Stimulated activated CD8-positive, alpha-beta memory T cell treated with anti-CD3 and anti-CD28 coated beads, Interleukin-12 subunit alpha, Interleukin-12 subunit beta, amount 100 ng/mL, for 24 hours (primary cell): ENCODE measurements around the gene ST7L.
"Not testable (repeated sequence)": the region's sequence is repeated elsewhere in the genome, so short reads cannot be mapped to it uniquely, and the experiment has no call there.

Experiments used
- DNase-seq: peaks from one replicate; pipeline ENCODE4 v3.0.0-alpha.2; 2020; ENCODE audit errors: extremely low read depth

ST7L gene, protein sequence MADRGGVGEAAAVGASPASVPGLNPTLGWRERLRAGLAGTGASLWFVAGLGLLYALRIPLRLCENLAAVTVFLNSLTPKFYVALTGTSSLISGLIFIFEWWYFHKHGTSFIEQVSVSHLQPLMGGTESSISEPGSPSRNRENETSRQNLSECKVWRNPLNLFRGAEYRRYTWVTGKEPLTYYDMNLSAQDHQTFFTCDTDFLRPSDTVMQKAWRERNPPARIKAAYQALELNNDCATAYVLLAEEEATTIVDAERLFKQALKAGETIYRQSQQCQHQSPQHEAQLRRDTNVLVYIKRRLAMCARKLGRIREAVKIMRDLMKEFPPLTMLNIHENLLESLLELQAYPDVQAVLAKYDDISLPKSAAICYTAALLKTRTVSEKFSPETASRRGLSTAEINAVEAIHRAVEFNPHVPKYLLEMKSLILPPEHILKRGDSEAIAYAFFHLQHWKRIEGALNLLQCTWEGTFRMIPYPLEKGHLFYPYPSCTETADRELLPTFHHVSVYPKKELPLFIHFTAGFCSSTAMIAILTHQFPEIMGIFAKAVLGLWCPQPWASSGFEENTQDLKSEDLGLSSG

DNA sequence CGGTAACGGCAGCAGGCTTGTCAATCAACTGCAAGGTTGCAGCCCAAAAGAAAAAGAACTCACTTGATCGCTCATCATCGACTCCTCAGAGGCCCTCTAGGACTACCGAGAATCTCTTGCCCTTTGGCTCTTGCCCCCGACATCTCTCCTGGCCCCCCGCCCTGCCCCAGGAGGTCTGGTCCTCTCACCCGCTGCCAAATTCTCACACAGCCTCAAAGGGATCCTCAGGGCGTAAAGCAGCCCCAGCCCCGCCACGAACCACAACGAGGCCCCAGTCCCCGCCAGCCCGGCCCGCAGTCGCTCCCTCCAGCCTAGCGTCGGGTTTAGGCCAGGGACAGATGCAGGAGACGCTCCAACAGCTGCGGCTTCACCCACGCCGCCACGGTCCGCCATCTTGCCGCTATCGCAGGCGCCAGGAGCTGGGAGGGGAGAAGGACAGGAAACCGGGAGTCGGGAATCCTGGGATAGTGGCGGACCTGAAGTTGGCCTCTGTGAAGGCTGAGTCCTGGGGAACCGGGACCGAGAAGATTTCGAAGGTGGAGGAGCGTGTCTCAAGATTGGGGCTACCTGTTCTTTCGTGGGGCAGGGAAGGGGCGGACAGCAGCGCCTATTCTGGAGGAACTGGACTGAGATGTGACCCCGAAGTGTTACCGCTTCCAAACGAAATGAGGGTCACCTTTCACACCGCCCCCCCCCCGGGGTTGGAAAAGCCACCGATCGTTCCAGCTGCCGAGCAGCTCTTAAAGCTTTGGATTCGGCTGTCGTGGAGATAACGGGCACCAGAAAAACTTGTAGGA lies at the start of gene ST7L:
ST7L (minus strand) TSS at position 421 of the 797 bp plus-strand sequence; CDS start at position 393, 28 bp downstream.
- DNase-seq, result no peak

DNA sequence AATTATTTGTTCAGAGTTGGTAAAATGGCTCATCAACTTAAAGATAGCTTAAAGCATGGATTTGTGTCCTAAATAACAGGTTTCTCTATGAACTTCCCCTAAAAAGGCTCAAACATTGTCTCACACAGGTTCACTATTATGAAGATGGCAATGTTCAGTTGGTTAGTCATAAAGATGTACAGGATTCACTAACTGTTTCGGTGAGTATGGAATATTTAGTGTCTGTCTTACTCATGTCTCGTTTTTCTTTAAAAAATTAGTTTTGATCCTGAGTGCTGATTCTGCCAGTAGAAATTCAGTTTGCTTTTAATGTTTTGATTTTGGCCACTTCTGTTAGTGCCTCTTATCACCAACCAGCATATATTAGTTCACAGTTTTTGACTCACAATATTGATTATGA lies 48.0 kb upstream of the ST7L start:
- DNase-seq, result no peak

DNA sequence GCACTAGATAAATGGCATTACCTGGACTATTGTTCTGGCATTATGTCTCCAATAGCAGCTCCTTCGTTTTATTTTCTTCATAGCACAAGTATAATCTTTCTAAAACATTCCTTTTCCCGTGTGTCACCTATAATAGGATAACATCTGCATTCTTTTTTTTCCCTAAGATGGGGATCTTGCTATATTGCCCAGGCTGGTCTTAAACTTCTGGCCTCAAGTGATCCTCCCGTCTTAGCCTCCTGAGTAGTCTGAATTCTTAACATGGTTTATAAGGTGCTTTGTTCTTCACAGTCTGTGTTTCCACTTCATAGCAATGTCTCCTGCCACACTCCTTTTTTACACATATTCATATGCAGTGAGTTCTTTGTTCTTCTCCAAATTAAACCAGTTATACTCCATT lies 46.9 kb upstream of the ST7L start:
- DNase-seq, result no peak

DNA sequence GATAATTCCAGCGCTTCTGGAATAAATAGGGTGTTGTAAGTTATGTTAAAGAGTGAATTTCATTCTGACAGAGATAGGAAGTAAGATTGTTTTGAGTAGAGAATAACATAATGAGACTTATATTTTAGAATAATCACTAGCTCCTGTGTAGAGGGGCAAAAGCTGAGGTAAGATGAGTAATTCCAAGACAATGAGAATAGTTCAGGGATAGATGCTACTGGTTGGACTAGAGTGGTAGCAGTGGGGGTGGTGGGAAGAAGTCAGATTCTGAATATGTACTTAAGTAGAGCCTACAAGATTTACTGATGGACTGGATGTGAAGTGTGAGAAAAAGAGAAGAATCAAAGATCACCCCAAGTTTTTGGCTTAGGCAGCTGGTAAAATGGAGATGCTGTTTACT lies 32.3 kb upstream of the ST7L start:
- DNase-seq, result no peak

DNA sequence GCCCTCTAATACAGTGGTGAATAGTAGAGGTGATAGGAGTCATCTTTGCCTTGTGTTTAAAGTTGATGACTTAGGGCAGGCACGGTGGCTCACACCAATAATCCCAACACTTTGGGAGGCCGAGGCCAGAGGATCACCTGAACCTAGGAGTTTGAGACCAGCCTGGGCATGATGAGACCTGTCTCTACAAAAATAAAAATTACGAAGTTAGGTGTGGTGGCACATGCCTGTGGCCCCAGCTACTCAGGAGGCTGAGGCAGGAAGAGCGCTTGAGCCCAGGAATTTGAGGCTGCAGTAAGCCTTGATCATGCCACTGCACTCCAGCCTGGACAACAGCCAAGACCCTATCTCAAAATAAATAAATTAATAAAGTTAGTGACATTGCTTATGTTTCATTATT lies 27.3 kb upstream of the ST7L start:
- no peak for DNase-seq

DNA sequence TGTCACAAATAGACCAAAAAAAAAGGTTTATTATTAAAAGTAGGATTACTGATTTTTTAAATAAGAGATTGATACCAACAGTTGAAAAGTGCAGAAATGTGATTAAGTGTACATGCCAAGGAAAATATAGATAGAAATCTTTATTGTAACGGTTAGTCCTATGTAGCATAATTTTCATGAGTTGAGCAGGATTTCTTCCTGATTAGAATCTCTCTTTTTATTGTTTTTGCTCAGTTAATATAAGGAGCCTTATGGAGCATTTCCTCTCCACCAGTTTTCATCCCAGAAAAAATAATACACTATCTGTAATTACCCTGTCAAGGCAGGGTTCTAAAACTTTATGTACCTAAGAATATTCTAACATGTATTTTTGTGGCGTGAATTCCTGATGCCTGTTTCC lies 24.1 kb upstream of the ST7L start:
- no peak for DNase-seq

GRCh38 chr1:112640437-112640836 lies 21.5 kb upstream of the ST7L start:
- DNase-seq, result not testable (repeated sequence)

- no peak for DNase-seq
Measured at GRCh38 chr1:112638110-112638428, 19.1 kb upstream of the ST7L start.

DNA sequence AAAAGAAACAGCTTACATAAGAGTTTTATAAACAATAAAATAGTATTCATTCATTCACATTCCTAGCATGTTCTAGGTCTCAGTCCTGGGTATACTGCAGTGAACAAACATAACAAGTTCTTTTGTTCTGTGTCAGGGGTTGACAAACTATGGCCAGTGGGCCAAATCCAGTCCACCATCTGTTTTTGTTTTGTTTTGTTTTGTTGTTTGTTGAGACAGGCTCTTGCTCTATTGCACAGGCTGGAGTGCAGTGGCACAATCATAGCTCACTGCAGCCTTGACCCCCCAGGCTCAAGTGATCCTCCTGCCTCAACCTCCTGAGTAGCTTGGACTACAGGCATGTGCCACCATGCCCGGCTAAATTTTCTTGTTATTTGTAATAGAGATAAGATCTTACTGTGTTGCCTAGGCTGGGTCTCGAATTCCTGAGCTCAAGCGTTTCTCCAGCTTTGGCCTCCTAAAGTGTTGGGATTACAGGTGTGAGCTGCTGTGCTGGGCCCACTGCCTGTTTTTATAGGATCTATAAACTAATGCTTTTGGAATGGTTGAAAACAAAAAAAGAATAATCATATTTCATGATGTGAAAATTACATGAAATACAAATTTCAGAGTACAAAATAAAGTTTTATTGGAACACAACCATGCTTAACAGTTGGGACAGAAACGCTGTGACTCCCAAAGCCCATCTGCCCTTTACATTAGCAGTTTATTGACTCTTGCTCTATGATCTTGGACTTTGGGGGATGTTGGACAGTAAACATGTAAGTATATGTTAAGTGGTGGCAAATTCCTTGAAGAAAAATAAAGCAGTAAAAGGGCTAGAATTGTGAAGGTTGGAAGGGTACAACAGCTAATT lies 18.5 kb upstream of the ST7L start:
- DNase-seq, result no peak

GRCh38 chr1:112636597-112637253 lies 17.8 kb upstream of the ST7L start:
- no peak for DNase-seq

- DNase-seq, result no peak
Measured at GRCh38 chr1:112636056-112636455, 17.1 kb upstream of the ST7L start.

- no peak for DNase-seq
Measured at GRCh38 chr1:112634367-112634766, 15.4 kb upstream of the ST7L start.

GRCh38 chr1:112633628-112634027 lies 14.7 kb upstream of the ST7L start:
- no peak for DNase-seq

- no peak for DNase-seq
Measured at GRCh38 chr1:112629256-112629655, 10.3 kb upstream of the ST7L start.

GRCh38 chr1:112628516-112628915 lies 9.6 kb upstream of the ST7L start:
- DNase-seq, result no peak

- DNase-seq, result no peak
Measured at GRCh38 chr1:112626887-112627286, 7.9 kb upstream of the ST7L start.

GRCh38 chr1:112626193-112626592 lies 7.3 kb upstream of the ST7L start:
- no peak for DNase-seq

DNA sequence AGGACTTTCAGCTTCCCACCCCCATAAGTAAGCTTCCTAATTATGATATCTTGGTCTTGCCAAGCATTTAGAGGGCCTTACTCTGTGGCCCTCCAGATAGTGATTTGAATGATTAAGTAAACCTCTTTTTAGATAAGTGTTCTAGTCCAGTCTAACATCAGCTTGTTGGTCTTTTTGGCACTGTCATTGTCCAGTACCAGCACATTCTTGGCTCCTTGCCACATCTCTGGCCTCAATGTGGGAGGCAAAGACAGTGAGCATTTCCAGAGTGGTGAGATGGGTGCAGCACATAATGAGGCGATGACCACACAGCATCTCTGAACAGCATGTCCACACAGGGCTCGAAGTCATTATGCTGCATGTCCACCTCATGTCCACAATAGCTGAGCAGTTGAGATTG lies 6.8 kb upstream of the ST7L start:
- no peak for DNase-seq

GRCh38 chr1:112624493-112624892 lies 5.6 kb upstream of the ST7L start:
- not testable (repeated sequence) for DNase-seq

DNA sequence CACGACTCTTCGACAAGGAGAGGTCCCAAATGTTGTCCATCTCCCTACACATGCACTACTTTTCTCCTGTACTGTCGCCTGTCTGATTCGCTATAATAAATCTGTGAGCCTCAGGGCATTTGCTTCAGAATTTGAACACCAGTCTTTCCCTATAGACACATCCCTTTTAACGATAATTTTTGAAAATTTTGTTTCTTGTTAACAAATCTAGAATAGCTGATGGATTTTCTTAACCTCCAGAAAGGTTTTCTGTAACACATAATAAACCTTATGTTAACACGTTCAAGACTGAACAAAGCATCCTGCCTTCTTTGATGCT lies 1.4 kb upstream of the ST7L start:
- DNase-seq, result no peak

DNA sequence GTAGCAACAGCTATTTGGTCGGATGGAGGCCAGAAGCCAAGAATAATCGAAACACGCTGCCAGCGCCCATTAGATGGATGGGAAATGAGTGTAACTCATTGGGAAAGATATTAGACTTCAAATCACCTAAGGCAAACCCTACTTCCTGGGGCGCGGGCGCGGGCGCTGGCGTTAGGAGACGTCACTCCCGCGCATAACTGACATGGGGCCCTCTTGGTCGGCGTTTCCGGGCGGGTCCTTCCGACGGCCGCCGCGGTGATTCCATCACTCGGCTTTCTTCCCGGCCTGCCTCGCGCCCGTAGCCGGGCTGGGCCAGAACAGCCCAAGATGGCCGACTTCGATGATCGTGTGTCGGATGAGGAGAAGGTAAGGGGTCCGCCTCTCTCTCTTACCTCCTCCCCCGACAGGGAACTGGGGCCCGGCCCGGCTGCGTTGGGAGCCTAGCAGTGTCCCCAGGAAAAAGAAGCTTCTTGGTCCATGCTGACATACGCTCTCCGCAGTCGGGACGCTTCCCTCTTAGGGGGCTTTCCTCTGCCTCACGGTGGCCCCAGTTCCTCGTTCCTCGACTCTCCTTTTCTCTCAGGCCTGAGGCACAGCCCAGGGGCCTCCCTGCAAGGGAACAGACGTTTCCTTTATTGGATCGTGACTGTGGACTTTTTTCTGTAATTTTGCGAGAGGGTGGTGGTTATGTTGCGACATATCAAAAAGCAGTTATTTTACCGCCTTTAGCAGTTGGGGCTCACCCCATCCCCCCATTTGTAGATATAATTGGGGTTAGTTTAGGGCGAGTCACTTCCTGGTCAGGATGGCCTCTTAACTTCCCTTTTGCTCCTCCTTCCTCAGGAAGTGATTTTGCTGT lies 806 bp upstream of the ST7L start, which contains the start of gene CAPZA1:
CAPZA1 (plus strand) TSS at position 315 of the 859 bp plus-strand sequence; CDS start at position 328, 13 bp downstream.
- peak; percentile 80 for DNase-seq
